Measurements from ENCODE around the gene SP2.

- TF ChIP-seq CTCF (conservative IDR thresholded peaks at IDR 0.05; ENCODE audit: low read length) (no peak), EZH2phosphoT487 (IDR thresholded peaks at IDR 0.05; ENCODE audit: borderline replicate concordance, low read depth, low read length) (no peak)
Measured at GRCh38 chr17:47848198-47848513, 47.9 kb upstream of the SP2 start.
